SK-N-SH treated with all-trans-retinoic acid at 6 μM for 48 hours (cell line): ENCODE results near the gene INAVA.
"Not testable (repeated sequence)": the region's sequence is repeated elsewhere in the genome, so short reads cannot be mapped to it uniquely, and the experiment has no call there.

Source experiments
- ATAC-seq: fragments of 200-7000 bp; cut with Tn5 transposase; 3 replicates; pipeline ENCODE4 v1.9.1; 2020; ENCODE audit warnings: mild to moderate bottlenecking, moderate library complexity
- ARNTL ChIP-seq: fragments of 450-650 bp; formaldehyde crosslinking; IDR thresholded peaks from 2 replicates; pipeline ENCODE4 v1.5.0; 2020; ENCODE audit warnings: low read depth, mild to moderate bottlenecking, moderate library complexity, borderline replicate concordance
- BACH2 ChIP-seq: fragments of 250-450 bp; sonication (Bioruptor Pico); IDR thresholded peaks from 2 replicates; pipeline ENCODE4 v1.9.0; 2021; ENCODE audit warnings: mild to moderate bottlenecking, borderline replicate concordance
- CSDC2 ChIP-seq: fragments of 250-450 bp; sonication (Bioruptor Pico); IDR thresholded peaks from 2 replicates; pipeline ENCODE4 v1.5.0; 2020; ENCODE audit warnings: mild to moderate bottlenecking, moderate library complexity
- ESRRG ChIP-seq: fragments of 250-450 bp; sonication (Bioruptor Pico); IDR thresholded peaks from 2 replicates; pipeline ENCODE4 v1.6.1; 2021; ENCODE audit warnings: mild to moderate bottlenecking
- GLIS3 ChIP-seq: fragments of 250-450 bp; sonication (Bioruptor Pico); IDR thresholded peaks from 2 replicates; pipeline ENCODE4 v1.5.0; 2020; ENCODE audit warnings: mild to moderate bottlenecking, moderate library complexity
- ISL1 ChIP-seq: fragments of 250-450 bp; sonication (Bioruptor Pico); IDR thresholded peaks from 2 replicates; pipeline ENCODE4 v2.1.2; 2022; ENCODE audit warnings: mild to moderate bottlenecking, moderate library complexity
- OSR1 ChIP-seq: fragments of 250-450 bp; sonication (Bioruptor Pico); IDR thresholded peaks from 2 replicates; pipeline ENCODE4 v1.8.0; 2022; ENCODE audit warnings: moderate library complexity, mild to moderate bottlenecking, inconsistent platforms
- POU6F1 ChIP-seq: fragments of 250-450 bp; sonication (Bioruptor Pico); IDR thresholded peaks from 2 replicates; pipeline ENCODE4 v1.8.0; 2021; ENCODE audit warnings: low read depth, mild to moderate bottlenecking, moderate library complexity, borderline replicate concordance
- RARB ChIP-seq: fragments of 250-450 bp; sonication (Bioruptor Pico); IDR thresholded peaks from 2 replicates; pipeline ENCODE4 v1.8.0; 2021; ENCODE audit warnings: mild to moderate bottlenecking, moderate library complexity
- SNAI2 ChIP-seq: fragments of 250-450 bp; sonication (Bioruptor Pico); IDR thresholded peaks from 2 replicates; pipeline ENCODE4 v1.5.0; 2020; ENCODE audit warnings: mild to moderate bottlenecking, moderate library complexity
- TSHZ2 ChIP-seq: fragments of 250-450 bp; sonication (Bioruptor Pico); IDR thresholded peaks from 2 replicates; pipeline ENCODE4 v1.5.0; 2020; ENCODE audit warnings: mild to moderate bottlenecking, moderate library complexity
- ZC3H10 ChIP-seq: fragments of 250-450 bp; sonication (Bioruptor Pico); IDR thresholded peaks from 2 replicates; pipeline ENCODE4 v1.5.1; 2021; ENCODE audit warnings: mild to moderate bottlenecking, moderate library complexity
- ZFP3 ChIP-seq: fragments of 250-450 bp; sonication (Bioruptor Pico); IDR thresholded peaks from 2 replicates; pipeline ENCODE4 v1.5.0; 2020; ENCODE audit warnings: mild to moderate bottlenecking, moderate library complexity
- ZFP30 ChIP-seq: fragments of 450-650 bp; formaldehyde crosslinking; IDR thresholded peaks from 2 replicates; pipeline ENCODE4 v1.5.0; 2022; ENCODE audit warnings: mild to moderate bottlenecking, moderate library complexity
- ZNF565 ChIP-seq: fragments of 450-650 bp; formaldehyde crosslinking; conservative IDR thresholded peaks from 2 replicates; pipeline ENCODE4 v1.5.0; 2020; ENCODE audit warnings: low read depth, mild to moderate bottlenecking, moderate library complexity
- ZNF70 ChIP-seq: fragments of 450-650 bp; formaldehyde crosslinking; IDR thresholded peaks from 2 replicates; pipeline ENCODE4 v1.5.0; 2020; ENCODE audit warnings: mild to moderate bottlenecking, moderate library complexity
- ZNF8 ChIP-seq: fragments of 450-650 bp; formaldehyde crosslinking; IDR thresholded peaks from 2 replicates; pipeline ENCODE4 v1.5.0; 2020; ENCODE audit warnings: mild to moderate bottlenecking, moderate library complexity
- TF ChIP-seq, protein P1 (sequence below): fragments of 250-450 bp; sonication (Bioruptor Pico); IDR thresholded peaks from 2 replicates; pipeline ENCODE4 v1.5.1; 2020; ENCODE audit warnings: low read depth, mild to moderate bottlenecking, moderate library complexity
- TF ChIP-seq, protein P2 (sequence below): fragments of 250-450 bp; sonication (Bioruptor Pico); IDR thresholded peaks from 2 replicates; pipeline ENCODE4 v1.5.1; 2021; ENCODE audit warnings: mild to moderate bottlenecking, moderate library complexity
- TF ChIP-seq, protein P3 (sequence below): fragments of 250-450 bp; sonication (Bioruptor Pico); IDR thresholded peaks from 2 replicates; pipeline ENCODE4 v1.8.0; 2020; ENCODE audit warnings: mild to moderate bottlenecking, moderate library complexity, borderline replicate concordance

The INAVA gene

DNA sequence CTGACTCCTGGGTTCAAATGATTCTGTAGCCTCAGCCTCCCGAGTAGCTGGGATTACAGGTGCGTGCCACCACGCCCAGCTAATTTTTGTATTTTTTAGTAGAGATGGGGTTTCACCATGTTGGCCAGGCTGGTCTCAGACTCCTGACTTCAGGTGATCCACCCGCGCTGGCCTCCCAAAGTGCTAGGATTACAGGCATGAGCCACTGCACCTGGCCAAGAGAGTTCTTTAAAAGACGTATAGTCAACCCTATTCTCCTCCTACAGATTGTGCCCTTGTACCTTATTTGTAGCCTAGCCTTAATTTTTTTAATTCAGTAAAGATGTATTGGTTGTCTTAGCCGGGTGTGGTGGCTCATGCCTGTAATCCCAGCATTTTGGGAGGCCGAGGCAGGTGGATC, 35.6 kb downstream of the INAVA start:
- not testable (repeated sequence) for ATAC-seq

- TF ChIP-seq, protein P1, sequence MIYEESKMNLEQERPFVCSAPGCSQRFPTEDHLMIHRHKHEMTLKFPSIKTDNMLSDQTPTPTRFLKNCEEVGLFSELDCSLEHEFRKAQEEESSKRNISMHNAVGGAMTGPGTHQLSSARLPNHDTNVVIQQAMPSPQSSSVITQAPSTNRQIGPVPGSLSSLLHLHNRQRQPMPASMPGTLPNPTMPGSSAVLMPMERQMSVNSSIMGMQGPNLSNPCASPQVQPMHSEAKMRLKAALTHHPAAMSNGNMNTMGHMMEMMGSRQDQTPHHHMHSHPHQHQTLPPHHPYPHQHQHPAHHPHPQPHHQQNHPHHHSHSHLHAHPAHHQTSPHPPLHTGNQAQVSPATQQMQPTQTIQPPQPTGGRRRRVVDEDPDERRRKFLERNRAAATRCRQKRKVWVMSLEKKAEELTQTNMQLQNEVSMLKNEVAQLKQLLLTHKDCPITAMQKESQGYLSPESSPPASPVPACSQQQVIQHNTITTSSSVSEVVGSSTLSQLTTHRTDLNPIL = no peak
- TF ChIP-seq ZNF8 (CRISPR knock-in tag) = no peak
- TF ChIP-seq, protein P2, sequence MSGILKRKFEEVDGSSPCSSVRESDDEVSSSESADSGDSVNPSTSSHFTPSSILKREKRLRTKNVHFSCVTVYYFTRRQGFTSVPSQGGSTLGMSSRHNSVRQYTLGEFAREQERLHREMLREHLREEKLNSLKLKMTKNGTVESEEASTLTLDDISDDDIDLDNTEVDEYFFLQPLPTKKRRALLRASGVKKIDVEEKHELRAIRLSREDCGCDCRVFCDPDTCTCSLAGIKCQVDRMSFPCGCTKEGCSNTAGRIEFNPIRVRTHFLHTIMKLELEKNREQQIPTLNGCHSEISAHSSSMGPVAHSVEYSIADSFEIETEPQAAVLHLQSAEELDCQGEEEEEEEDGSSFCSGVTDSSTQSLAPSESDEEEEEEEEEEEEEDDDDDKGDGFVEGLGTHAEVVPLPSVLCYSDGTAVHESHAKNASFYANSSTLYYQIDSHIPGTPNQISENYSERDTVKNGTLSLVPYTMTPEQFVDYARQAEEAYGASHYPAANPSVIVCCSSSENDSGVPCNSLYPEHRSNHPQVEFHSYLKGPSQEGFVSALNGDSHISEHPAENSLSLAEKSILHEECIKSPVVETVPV (CRISPR knock-in tag) = no peak
- TF ChIP-seq CSDC2 = no peak
- TF ChIP-seq, protein P3, sequence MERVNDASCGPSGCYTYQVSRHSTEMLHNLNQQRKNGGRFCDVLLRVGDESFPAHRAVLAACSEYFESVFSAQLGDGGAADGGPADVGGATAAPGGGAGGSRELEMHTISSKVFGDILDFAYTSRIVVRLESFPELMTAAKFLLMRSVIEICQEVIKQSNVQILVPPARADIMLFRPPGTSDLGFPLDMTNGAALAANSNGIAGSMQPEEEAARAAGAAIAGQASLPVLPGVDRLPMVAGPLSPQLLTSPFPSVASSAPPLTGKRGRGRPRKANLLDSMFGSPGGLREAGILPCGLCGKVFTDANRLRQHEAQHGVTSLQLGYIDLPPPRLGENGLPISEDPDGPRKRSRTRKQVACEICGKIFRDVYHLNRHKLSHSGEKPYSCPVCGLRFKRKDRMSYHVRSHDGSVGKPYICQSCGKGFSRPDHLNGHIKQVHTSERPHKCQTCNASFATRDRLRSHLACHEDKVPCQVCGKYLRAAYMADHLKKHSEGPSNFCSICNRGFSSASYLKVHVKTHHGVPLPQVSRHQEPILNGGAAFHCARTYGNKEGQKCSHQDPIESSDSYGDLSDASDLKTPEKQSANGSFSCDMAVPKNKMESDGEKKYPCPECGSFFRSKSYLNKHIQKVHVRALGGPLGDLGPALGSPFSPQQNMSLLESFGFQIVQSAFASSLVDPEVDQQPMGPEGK (CRISPR knock-in tag) = no peak
- TF ChIP-seq POU6F1 (CRISPR knock-in tag) = no peak
- no peak for TF ChIP-seq GLIS3 (CRISPR knock-in tag)
- no peak for TF ChIP-seq ZC3H10
- TF ChIP-seq BACH2 (CRISPR knock-in tag) = no peak
- TF ChIP-seq, all 23 proteins: peak for 0
- ATAC-seq = no peak
Measured at GRCh38 chr1:200931776-200932175, 37.1 kb downstream of the INAVA start.

DNA sequence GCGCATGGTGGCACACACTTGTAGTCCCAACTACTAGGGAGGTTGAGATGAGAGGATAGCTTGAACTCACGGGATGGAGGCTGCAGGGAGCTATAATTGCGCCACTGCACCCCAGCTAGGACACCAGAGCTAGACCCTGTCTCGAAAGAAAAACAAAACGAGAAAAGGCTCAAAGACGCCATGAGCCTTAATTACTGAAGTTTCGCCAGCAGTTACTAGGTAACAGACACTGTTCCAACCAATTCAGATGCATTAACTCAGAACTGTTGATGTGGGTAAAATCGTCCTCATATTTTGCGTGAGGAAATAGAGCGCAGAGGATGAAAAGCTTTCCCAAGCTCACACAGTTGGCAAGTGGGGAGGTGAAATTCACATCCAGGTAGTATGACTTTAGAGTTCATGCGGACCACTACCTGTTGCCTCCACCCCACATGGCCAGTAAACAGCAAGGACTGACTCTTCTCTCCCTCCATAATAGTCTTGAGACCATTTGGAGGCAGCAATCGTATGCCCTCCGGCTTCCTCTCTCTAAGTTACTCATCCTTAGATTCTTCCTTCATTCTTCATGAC, 40.1 kb downstream of the INAVA start:
- TF ChIP-seq ISL1 (CRISPR knock-in tag) (no peak), ZFP30 (no peak), TSHZ2 (CRISPR knock-in tag) (no peak), BACH2 (CRISPR knock-in tag) (no peak), SNAI2 (CRISPR knock-in tag) (no peak), ZNF70 (no peak), OSR1 (CRISPR knock-in tag) (no peak), ARNTL (no peak), RARB (CRISPR knock-in tag) (no peak), ESRRG (CRISPR knock-in tag) (no peak), ZNF565 (no peak), GLIS3 (CRISPR knock-in tag) (no peak), ZNF8 (CRISPR knock-in tag) (no peak), ZC3H10 (no peak), ZFP3 (CRISPR knock-in tag) (no peak)
- TF ChIP-seq, protein P1 = no peak
- TF ChIP-seq, protein P2 (CRISPR knock-in tag) = no peak
- TF ChIP-seq, protein P3 (CRISPR knock-in tag) = no peak
- ATAC-seq = no peak

- not testable (repeated sequence) for ATAC-seq
Measured at GRCh38 chr1:200935286-200935962, 40.7 kb downstream of the INAVA start.
